Tibial artery (tissue), 4 donors: ENCODE data around the gene ZNF483.
A peak's percentile ranks its signal among the peaks of the same experiment; 100 is the strongest.

Experiments used
- DNase-seq, 2 donors: peaks; one replicate each; pipeline ENCODE4 v3.0.0-alpha.2; 2019
- H3K27ac ChIP-seq, 2 donors: fragments of 200-600 bp; sonication (generic) in 1 of 2; 1 replicate in 1 of 2; 2 replicates in 1 of 2; pipeline ENCODE4 v1.5.1; 2018 to 2019; ENCODE audit warnings: mild to moderate bottlenecking in 1 of 2
- H3K27me3 ChIP-seq, 2 donors: fragments of 200-600 bp; sonication (generic) in 1 of 2; one replicate each; pipeline versions ENCODE4 v1.5.1 to v1.6.0; 2016 to 2019
- H3K36me3 ChIP-seq, 3 donors: fragments of 200-600 bp; sonication (generic) in 2 of 3; one replicate each; pipeline ENCODE4 v1.5.1; 2016 to 2019; ENCODE audit warnings: mild to moderate bottlenecking in 2 of 3
- H3K4me1 ChIP-seq, 4 donors: fragments of 200-600 bp; sonication (generic) in 2 of 4; 1 replicate in 3 of 4; 2 replicates in 1 of 4; pipeline ENCODE4 v1.5.1; 2016 to 2019
- H3K4me3 ChIP-seq, 2 donors: fragments of 200-600 bp; sonication (generic) in 1 of 2; 1 replicate in 1 of 2; 2 replicates in 1 of 2; pipeline ENCODE4 v1.5.1; 2018 to 2019; ENCODE audit warnings: mild to moderate bottlenecking in 2 of 2
- H3K9me3 ChIP-seq, 3 donors: fragments of 200-600 bp; sonication (generic) in 1 of 3; one replicate each; pipeline ENCODE4 v1.5.1; 2016 to 2019
- CTCF ChIP-seq, 2 experiments: fragments of 200-600 bp in 1 of 2; fragments of 450-650 bp in 1 of 2; IDR thresholded peaks; one replicate each; pipeline ENCODE4 v1.5.1; 2017 to 2019; ENCODE audit warnings: antibody characterized with exemption in 2 of 2, mild to moderate bottlenecking in 1 of 2, moderate library complexity in 1 of 2
- intact Hi-C: fragments of 100-400 bp; cut with DNase I; formaldehyde crosslinking; loops from one replicate; pipeline ENCODE4 v1.15.0; 2023; ENCODE audit warnings: low total_unique reads

ZNF483 gene

GRCh38 chr9:111622626-111623025 lies 97.6 kb downstream of the ZNF483 start:
- peak; percentile 60 to 82 for DNase-seq
- no peak for TF ChIP-seq CTCF (IDR thresholded peaks at IDR 0.05)
- intact Hi-C loops, result no loop called here
- no peaks in the 10 kb centered on the region for H3K27me3 ChIP-seq
- H3K9me3 ChIP-seq, result no peaks in the 10 kb centered on the region
- no peak overlapping the region for H3K4me3 ChIP-seq
- H3K4me1 ChIP-seq, result peaks cover 0 to 8% (median 2%) of the 10 kb centered on the region in 4 donors
- H3K36me3 ChIP-seq, result no peaks in the 10 kb centered on the region
- no peak overlapping the region for H3K27ac ChIP-seq
